ENCODE results near the gene TMEM151B.

DNA sequence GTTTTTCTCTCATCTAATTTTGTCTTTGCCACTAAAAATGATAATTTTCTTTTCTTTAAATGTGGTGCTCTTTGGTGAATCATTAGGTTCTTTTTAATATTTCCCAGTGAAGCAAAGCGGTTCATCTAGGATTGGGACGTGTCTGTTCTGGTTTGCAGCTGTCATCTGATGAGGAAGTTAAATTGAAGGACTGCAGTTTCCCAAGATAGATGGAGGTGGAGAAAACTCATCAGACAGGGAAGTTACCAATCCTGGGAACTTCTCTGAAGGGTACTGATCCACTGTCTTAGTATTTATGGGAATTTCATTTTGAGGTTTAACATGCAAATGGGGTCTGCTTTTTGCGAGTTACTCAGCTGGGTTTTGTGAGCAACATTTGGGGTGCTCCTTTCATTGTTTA is 45.3 kb downstream of the TMEM151B start:
- no peak for TF ChIP-seq POLR2A (IDR thresholded peaks at IDR 0.05)
- TF ChIP-seq, protein P1, sequence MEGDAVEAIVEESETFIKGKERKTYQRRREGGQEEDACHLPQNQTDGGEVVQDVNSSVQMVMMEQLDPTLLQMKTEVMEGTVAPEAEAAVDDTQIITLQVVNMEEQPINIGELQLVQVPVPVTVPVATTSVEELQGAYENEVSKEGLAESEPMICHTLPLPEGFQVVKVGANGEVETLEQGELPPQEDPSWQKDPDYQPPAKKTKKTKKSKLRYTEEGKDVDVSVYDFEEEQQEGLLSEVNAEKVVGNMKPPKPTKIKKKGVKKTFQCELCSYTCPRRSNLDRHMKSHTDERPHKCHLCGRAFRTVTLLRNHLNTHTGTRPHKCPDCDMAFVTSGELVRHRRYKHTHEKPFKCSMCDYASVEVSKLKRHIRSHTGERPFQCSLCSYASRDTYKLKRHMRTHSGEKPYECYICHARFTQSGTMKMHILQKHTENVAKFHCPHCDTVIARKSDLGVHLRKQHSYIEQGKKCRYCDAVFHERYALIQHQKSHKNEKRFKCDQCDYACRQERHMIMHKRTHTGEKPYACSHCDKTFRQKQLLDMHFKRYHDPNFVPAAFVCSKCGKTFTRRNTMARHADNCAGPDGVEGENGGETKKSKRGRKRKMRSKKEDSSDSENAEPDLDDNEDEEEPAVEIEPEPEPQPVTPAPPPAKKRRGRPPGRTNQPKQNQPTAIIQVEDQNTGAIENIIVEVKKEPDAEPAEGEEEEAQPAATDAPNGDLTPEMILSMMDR (IDR thresholded peaks at IDR 0.05) = no peak
